Activated T-cell treated with anti-CD3 and anti-CD28 coated beads for 1 hour (primary cell): ENCODE measurements around the gene NEK4.
"Not testable (repeated sequence)": the region's sequence is repeated elsewhere in the genome, so short reads cannot be mapped to it uniquely, and the experiment has no call there.

Experiments
- DNase-seq: peaks from one replicate; pipeline ENCODE4 v3.0.0-alpha.2; 2020; ENCODE audit warnings: low read depth

NEK4 gene

GRCh38 chr3:52777959-52778805 lies 7.4 kb upstream of the NEK4 start:
- DNase-seq = no peak

GRCh38 chr3:52777127-52777958 lies 6.6 kb upstream of the NEK4 start, which contains the start of gene ITIH1:
ITIH1 (plus strand) TSS chr3:52777599; CDS start chr3:52777616, 17 bp downstream.
- DNase-seq = no peak

GRCh38 chr3:52776486-52776885 lies 5.7 kb upstream of the NEK4 start:
- DNase-seq = not testable (repeated sequence)

GRCh38 chr3:52775877-52776276 lies 5.1 kb upstream of the NEK4 start:
- no peak for DNase-seq

DNA sequence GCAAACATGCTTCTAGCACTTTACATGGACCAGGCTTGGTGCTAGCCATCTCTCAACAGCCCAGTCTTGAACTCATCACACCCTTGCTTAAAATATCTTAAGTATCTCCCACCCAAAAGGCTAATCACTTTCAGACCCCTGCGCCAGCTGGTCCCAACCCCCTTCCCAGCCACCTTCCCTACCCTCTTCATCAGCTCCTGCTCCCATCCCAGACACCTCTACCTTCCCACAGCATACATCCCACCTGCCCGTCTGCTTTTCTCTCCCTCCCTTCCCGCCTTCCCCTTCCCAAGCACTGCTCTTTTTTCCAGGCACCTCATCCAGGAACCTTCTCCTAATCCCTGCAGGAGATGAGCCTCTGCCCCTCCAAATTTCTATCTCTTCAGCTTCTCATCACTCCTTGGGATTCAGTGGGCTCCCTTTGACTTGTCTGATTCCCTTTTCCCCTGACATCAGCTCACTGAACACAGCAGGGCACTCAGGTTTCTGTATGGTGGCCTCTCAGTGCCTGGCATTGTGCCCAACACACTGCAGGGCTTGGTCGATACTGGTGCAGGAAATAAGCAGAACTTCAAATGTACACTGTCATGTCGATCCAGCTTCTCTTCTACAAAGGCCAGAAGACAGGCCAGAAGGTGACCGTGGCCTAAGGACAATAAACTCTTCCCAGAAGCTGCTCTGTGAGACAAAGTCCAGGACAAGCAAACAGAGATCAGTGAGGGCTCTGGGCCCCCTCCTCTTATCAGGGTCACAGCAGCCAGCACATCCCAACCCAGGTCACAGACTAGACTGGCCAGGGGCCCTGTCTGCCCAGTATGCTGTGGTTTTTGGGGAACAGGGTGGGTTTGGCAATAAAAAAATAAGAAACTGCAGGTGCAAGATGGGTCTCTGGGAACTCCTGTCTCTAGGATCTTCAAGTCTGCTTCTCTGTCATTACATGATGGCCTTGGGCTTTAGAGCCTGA lies 4.4 kb upstream of the NEK4 start:
- no peak for DNase-seq

DNA sequence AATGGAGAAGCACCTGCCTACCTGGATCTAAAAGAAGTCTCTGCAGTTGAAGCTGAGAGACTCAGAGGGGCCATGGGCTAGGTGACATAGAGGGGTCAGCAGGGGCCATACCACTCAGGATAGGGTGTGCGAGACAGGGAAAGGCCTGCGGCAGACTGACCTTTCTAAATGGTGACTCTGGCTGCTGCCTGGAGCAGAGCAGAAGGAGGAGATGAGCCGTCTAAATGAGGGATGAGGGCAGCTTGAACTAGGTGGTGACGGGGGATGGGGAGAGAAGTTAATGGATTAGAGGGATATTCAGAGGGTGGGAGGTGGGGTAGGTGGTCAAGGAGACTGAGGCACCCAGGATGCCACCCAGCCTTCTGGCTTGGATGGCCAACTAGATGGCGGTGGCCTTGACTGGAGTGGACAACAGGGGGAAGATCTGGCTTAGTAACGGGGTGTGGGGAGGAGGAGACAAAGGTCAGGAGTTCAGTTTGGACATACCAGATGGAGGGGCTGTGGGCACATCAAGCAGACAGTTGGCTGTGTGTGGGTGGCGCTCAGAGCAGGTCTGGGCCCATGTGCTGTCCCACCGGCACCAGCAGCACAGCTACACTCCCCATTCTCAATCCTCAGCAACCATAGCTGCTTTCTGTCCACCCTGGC lies 3.5 kb upstream of the NEK4 start:
- DNase-seq = no peak

- no peak for DNase-seq
Observed at GRCh38 chr3:52773361-52774065, 2.8 kb upstream of the NEK4 start.

- no peak for DNase-seq
Observed at GRCh38 chr3:52771702-52772101, 962 bp upstream of the NEK4 start.

DNA sequence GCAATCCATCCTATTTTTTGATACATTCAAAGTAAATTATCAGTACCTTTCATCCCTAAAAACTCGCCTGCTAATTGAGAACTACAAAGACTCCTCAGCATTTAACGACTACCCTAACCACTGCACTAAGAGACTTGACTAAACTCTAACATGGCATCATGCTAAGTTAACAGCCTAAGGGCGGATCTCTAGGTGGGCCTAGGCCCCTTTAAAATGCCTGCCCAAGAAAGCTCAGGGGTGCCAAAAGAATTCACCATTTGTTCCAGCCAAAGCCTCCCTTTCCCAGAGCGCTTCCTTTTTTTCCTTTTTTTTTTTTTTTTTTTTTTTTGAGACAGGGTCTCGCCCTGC lies 568 bp upstream of the NEK4 start:
- DNase-seq = no peak

GRCh38 chr3:52769786-52770455 lies 819 bp downstream of the NEK4 start:
- no peak for DNase-seq

GRCh38 chr3:52763466-52763865 lies 7.3 kb downstream of the NEK4 start:
- no peak for DNase-seq

GRCh38 chr3:52756141-52756540 lies 14.6 kb downstream of the NEK4 start:
- no peak for DNase-seq

- DNase-seq = no peak
Observed at GRCh38 chr3:52754373-52754772, 16.4 kb downstream of the NEK4 start.

- no peak for DNase-seq
Observed at GRCh38 chr3:52752045-52752660, 18.6 kb downstream of the NEK4 start.

DNA sequence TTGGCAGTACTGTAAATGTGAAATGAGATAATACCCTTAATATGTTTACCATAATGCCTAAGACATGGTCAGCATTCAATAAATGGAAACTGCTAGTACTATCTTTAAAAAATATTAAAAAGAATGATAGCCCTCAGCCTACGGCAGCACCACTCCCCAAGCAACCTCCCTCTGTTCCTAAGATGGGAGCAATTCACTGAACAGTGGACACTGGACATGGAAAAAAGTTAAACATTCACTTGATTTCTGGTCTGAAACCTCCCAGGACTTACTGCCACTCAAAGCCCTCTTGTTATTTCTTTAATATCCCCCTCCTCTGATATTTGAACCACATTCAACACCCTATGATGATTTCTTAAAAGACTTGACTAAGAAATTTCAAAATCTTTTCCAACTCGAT lies 27.0 kb downstream of the NEK4 start:
- DNase-seq = no peak

- DNase-seq = no peak
Observed at GRCh38 chr3:52743152-52743551, 27.6 kb downstream of the NEK4 start.

DNA sequence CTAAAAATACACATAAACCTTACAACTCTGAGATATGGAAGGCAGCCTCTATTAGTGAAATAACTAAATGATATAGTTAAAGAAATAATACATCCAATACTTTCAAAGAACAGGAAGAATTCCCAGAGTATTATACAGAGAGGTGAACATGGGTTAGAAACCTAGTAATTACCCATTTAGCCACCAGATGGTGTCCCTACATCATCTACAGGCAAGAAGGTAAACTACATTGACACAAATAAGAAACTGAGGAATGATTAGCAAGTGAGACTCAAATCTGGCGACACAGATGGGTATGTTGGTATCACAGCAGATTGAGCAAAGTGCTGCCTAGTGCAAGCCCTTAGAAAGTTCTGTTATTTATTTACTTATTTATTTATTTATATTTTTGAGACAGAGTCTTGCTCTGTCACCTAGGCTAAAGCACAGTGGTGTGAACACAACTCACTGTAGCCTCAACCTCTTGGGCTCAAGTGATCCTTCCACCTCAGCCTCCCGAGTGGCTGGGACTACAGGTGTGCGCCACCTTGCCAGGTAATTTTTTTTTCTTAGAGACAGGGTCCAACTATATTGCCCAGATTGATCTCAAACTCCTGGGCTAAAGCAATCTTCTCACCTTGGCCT lies 28.2 kb downstream of the NEK4 start:
- DNase-seq = no peak

DNA sequence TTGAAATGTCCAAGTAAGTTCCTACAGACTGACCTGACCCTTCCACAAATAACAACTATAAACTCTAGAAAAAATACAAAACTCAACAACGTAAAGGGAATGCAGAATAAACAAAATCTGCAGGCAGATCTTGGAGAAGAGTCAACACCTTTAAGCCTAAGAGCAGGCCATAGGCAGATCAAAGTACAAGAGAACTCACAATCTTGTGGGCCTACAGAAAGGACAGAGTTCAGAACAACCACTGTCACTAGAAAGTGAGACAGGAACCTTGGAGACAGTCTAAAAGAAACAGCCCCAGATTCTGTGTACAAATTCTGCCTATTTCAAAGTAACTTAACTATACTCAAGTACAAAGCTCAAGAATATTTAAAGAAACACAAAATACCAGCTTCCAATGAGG lies 31.0 kb downstream of the NEK4 start:
- DNase-seq = no peak

- DNase-seq = no peak
Observed at GRCh38 chr3:52733256-52733891, 37.4 kb downstream of the NEK4 start.
